22Rv1 (cell line): ENCODE measurements around the gene UBE2QL1.

Experiments used
- H3K27ac ChIP-seq: fragments of 450-650 bp; 2 replicates; pipeline ENCODE4 v1.5.1; 2017
- ZFX ChIP-seq: fragments of 450-650 bp; IDR thresholded peaks from 2 replicates; pipeline ENCODE4 v1.6.1; 2017; ENCODE audit warnings: antibody characterized with exemption, borderline replicate concordance
- TF ChIP-seq, protein P1 (sequence below): fragments of 450-650 bp; IDR thresholded peaks from 2 replicates; pipeline ENCODE4 v1.5.1; 2017; ENCODE audit warnings: mild to moderate bottlenecking

The UBE2QL1 gene

DNA sequence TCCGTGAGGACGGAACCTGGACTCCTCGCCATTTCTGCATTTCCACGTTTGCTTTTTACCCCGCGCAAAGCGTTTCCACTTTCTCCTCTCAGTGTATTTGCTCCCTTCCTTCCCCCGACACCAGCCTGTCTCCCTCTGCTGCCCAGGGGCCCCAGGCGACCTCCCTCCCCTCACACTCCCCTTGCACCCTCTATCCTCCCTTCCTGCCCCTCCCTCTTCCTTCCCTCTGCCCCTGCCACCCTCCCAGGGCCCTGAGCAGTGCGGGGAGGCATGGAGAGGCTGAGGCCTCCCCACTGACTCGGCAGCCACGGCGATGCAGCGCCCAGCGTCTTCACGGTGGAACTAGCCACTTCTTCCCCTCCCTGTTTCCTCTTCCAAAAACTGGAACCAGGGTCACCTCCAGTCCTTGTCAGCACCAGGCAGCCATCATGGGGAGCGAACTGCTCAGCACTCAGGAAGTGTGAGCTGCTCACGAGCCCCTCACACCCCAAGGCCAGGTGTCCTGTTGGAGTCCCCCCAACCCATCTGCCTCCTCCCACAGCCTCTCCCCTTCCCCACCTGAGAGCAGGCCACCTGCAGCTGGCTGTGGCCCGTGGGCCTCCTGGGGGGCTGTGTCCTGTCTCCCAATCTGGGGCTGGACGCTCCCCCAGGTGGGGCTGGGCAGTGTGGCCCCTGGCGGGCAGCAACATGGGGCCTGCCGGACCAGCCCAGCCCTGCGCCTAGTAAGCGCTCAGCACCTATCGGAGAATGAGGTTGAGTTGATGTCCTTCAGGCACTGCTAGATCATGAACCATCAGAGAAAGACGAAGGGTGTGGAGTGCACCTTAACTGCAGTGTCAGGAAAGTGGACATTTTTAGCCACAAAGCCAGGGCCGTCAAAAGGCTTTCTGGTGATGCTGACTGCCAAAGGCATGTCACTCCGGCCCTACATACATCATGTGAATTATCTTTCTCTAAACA is 17.5 kb downstream of the UBE2QL1 start:
- TF ChIP-seq, protein P1, sequence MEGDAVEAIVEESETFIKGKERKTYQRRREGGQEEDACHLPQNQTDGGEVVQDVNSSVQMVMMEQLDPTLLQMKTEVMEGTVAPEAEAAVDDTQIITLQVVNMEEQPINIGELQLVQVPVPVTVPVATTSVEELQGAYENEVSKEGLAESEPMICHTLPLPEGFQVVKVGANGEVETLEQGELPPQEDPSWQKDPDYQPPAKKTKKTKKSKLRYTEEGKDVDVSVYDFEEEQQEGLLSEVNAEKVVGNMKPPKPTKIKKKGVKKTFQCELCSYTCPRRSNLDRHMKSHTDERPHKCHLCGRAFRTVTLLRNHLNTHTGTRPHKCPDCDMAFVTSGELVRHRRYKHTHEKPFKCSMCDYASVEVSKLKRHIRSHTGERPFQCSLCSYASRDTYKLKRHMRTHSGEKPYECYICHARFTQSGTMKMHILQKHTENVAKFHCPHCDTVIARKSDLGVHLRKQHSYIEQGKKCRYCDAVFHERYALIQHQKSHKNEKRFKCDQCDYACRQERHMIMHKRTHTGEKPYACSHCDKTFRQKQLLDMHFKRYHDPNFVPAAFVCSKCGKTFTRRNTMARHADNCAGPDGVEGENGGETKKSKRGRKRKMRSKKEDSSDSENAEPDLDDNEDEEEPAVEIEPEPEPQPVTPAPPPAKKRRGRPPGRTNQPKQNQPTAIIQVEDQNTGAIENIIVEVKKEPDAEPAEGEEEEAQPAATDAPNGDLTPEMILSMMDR: no peak
- no peak for TF ChIP-seq ZFX
- H3K27ac ChIP-seq: no peak overlapping the region

GRCh38 chr5:6466975-6467567 is 18.4 kb downstream of the UBE2QL1 start:
- TF ChIP-seq, protein P1: no peak
- TF ChIP-seq ZFX: no peak
- H3K27ac ChIP-seq: no peak overlapping the region

DNA sequence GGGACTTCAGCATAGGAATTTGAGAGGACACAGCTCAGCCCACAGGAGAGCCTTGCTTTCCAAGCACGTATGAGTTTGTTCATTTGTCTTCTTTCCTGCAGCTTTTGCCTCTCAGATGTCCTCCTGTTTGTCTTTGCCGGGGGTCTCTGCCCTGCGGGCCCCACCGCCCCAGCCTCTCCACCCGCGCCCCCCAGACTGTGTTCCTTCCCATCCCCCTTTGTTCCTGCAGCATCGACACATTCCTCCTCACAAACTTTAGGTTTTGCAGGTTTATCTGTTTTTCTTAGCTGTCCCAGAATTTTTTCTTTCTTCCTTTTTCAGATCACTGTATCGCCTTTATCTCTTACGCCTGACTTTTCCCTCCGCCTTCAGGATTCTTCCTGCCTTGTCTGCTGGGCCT is 18.9 kb downstream of the UBE2QL1 start:
- no peak for TF ChIP-seq ZFX
- TF ChIP-seq, protein P1: no peak
- no peak overlapping the region for H3K27ac ChIP-seq

GRCh38 chr5:6468104-6468503 is 19.4 kb downstream of the UBE2QL1 start:
- TF ChIP-seq, protein P1: no peak
- TF ChIP-seq ZFX: no peak
- no peak overlapping the region for H3K27ac ChIP-seq

DNA sequence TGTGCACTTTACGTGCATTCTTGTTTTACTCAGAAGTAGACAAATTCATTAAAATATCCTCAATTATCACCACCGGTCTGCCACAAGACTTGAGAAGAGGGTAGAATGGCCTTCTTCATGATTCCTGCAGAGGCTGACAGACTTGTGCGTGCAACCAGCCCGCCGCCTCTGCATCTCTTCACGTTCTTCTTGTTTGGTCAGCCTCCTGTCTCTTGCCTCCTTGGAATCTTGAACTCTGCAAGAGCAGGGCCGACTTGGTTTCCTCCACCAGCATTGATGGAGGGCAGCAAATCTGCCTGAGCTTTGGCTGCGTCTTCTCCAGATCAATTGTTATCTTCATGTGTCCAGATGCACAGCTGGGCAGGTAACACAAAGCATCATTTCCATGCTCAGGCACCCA is 20.2 kb downstream of the UBE2QL1 start:
- TF ChIP-seq, protein P1: no peak
- TF ChIP-seq ZFX: no peak

DNA sequence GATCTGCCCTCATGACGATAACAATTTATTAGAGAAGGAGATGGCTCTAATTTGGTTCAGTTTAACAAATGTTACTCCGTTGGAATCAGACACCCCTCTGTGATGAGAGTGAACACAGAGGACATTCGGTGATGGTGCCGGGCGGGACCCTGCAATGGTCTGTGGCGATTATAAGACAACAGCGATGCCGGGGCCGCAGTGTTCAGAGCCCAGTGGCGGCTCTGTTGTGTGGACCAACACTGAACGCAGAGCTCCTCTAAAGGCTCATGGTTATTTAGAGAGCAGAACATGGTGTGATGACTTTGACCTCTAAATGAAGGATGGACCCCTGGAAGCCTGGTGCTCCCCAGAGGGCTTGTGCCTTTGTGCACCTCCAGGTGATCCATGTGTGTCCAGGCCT is 21.2 kb downstream of the UBE2QL1 start:
- TF ChIP-seq, protein P1: no peak
- no peak for TF ChIP-seq ZFX
- no peak overlapping the region for H3K27ac ChIP-seq

More for the DNA sequence above, 20.2 kb downstream of the UBE2QL1 start:
- no peak overlapping the region for H3K27ac ChIP-seq

- no peak overlapping the region for H3K27ac ChIP-seq
- TF ChIP-seq ZFX: no peak
- TF ChIP-seq, protein P1: no peak
These were observed 22.0 kb downstream of the UBE2QL1 start for GRCh38 chr5:6470672-6471071.
